ENCODE results near the gene SLC8A1.

GRCh38 chr2:40271094-40271493, 180.8 kb downstream of the SLC8A1 start:
- TF ChIP-seq CTCF (IDR thresholded peaks at IDR 0.05) (no peak), POLR2A (IDR thresholded peaks at IDR 0.05) (no peak)
